Measurements from ENCODE around the gene LRRC59.

DNA sequence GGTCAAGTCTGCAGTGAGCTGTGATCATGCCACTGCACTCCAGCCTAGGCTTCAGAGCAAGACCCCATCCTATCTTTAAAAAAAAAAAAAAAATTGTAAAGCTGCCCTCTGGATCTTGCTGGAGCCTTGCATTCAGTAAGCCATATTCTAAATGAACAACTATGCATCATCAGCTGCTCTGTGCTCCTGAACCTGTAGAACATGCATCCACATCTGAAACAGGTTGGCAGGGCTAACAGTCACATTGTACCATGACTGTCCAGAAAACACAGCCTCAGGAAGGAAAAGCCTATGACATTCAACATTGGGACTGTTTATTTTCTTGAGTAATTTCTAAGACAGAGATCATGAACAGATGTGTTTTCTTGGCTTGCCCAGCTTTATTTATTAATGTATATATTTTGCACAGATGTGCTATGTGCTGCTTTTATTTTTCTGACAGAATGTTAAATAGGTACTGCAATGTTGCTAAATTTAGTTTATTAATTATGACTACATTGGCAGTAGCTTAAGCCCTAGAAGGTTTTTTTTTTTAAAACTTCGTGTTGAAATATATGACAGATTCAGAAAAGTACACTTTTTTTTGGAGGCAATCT, 48.5 kb upstream of the LRRC59 start:
- no peak for TF ChIP-seq RARB (CRISPR knock-in tag; IDR thresholded peaks at IDR 0.05)
- TF ChIP-seq ISL1 (CRISPR knock-in tag; IDR thresholded peaks at IDR 0.05) = no peak
- no peak for TF ChIP-seq GLIS3 (CRISPR knock-in tag; IDR thresholded peaks at IDR 0.05)
- TF ChIP-seq CSDC2 (CRISPR knock-in tag; IDR thresholded peaks at IDR 0.05) = no peak
